Panc1 (cell line): ENCODE data around the gene NTM. TPM values are rescaled to one million over a fixed set of nuclear protein-coding genes. Genes with fewer than 3 reads are reported as not detected.

Experiments
- ATAC-seq: fragments of 200-7000 bp; cut with Tn5 transposase; 2 replicates; pipeline ENCODE4 v1.9.1; 2020; ENCODE audit warnings: mild to moderate bottlenecking, moderate library complexity
- BruUV-seq: library from RNA; stranded (reverse); fragments of 400-500 nt; replicated peaks from 2 replicates; lab custom pipeline; 2021; lab: Mats Ljungman, UMichigan
- CTCF ChIA-PET: fragments of 300-600 bp; sonication (Branson Sonifier 250); formaldehyde crosslinking; loops from one replicate; lab custom pipeline; 2022; ENCODE audit warnings: antibody characterized with exemption; lab: Charles Lee
- POLR2A ChIA-PET: fragments of 300-600 bp; sonication (Branson Sonifier 250); formaldehyde crosslinking; loops from one replicate; lab custom pipeline; 2022; ENCODE audit warnings: antibody characterized with exemption; lab: Charles Lee
- DNase-seq: peaks from one replicate; pipeline ENCODE4 v3.0.0-alpha.2; 2010; ENCODE audit warnings: low read depth, low spot score
- H3K27ac ChIP-seq: 2 replicates; pipeline ENCODE4 v1.5.1; 2011; ENCODE audit warnings: mild to moderate bottlenecking, low read length, inconsistent platforms
- H3K27me3 ChIP-seq: fragments of 200-500 bp; sonication (Bioruptor generic); 2 replicates; pipeline ENCODE4 v1.6.0; 2014; ENCODE audit warnings: low read length, inconsistent platforms; ENCODE audit not compliant: control insufficient read depth, insufficient read depth
- H3K36me3 ChIP-seq: fragments of 200-500 bp; sonication (Bioruptor generic); 2 replicates; pipeline ENCODE4 v1.5.1; 2014; ENCODE audit warnings: inconsistent platforms, mild to moderate bottlenecking, low read length, moderate library complexity; ENCODE audit not compliant: control insufficient read depth, insufficient read depth
- H3K4me1 ChIP-seq: 2 replicates; pipeline ENCODE4 v1.5.1; 2011; ENCODE audit warnings: inconsistent platforms, mild to moderate bottlenecking, low read length, moderate library complexity; ENCODE audit not compliant: control insufficient read depth, insufficient read depth
- H3K4me3 ChIP-seq, 2 experiments: 2 replicates each; pipeline ENCODE4 v1.5.1; 2011 to 2012; ENCODE audit warnings: low read depth in 2 of 2, low read length in 2 of 2, mild to moderate bottlenecking in 2 of 2, inconsistent platforms in 1 of 2, moderate library complexity in 1 of 2
- H3K9me3 ChIP-seq: fragments of 200-500 bp; sonication (Bioruptor generic); 2 replicates; pipeline ENCODE4 v1.5.1; 2014; ENCODE audit warnings: low read depth, mild to moderate bottlenecking, inconsistent platforms, low read length, moderate library complexity; ENCODE audit not compliant: control insufficient read depth, insufficient read depth
- CTCF ChIP-seq: fragments of 450-650 bp; IDR thresholded peaks from 2 replicates; pipeline ENCODE4 v1.5.1; 2017; ENCODE audit warnings: mild to moderate bottlenecking
- POLR2AphosphoS5 ChIP-seq: IDR thresholded peaks from 2 replicates; pipeline ENCODE4 v1.6.1; 2012; ENCODE audit warnings: mild to moderate bottlenecking, low read depth, low read length, moderate library complexity
- SIN3A ChIP-seq: IDR thresholded peaks from 2 replicates; pipeline ENCODE4 v1.6.1; 2012; ENCODE audit warnings: low read depth, mild to moderate bottlenecking, low read length, moderate library complexity, borderline replicate concordance; ENCODE audit not compliant: insufficient read depth
- TCF7L2 ChIP-seq: IDR thresholded peaks from 2 replicates; pipeline ENCODE4 v1.6.1; 2011; ENCODE audit warnings: mild to moderate bottlenecking, low read depth, low read length, inconsistent platforms
- in situ Hi-C: cut with HindIII; loops from 2 replicates; pipeline ENCODE4 v1.10.0; 2016; ENCODE audit warnings: low sequenced_read_pairs, low pct_unique_long_range_greater_than_20kb
- intact Hi-C: fragments of 100-400 bp; cut with micrococcal nuclease; formaldehyde crosslinking; loops from one replicate; pipeline ENCODE4 v1.10.0; 2022; ENCODE audit not compliant: unreplicated experiment
- total RNA-seq: library from RNA; stranded (reverse); gene quantifications from one replicate; pipeline ENCODE4 v1.2.1, GENCODE V29; 2021; ENCODE audit not compliant: unreplicated experiment
- TF ChIP-seq, protein P1 (sequence below), 2 experiments: IDR thresholded peaks; 2 replicates each; pipeline ENCODE4 v1.6.1; 2011 to 2012; ENCODE audit warnings: low read depth in 2 of 2, control low read depth in 1 of 2, low read length in 1 of 2, mild to moderate bottlenecking in 1 of 2, moderate library complexity in 1 of 2; ENCODE audit not compliant: insufficient read depth in 1 of 2

The NTM gene
- total RNA-seq, 1 experiment from 2014 or later = 0.10 TPM

- ATAC-seq (no peak), DNase-seq (no peak)
- Histone ChIP-seq H3K9me3 (no peaks in the 10 kb centered on the region), H3K27ac (no peak overlapping the region), H3K4me3 (no peak overlapping the region), H3K4me1 (no peaks in the 10 kb centered on the region), H3K27me3 (no peaks in the 10 kb centered on the region), H3K36me3 (no peaks in the 10 kb centered on the region)
- POLR2A ChIA-PET = no interaction called here
- CTCF ChIA-PET = no interaction called here
- intact Hi-C loops (no loop called here), in situ Hi-C loops (no loop called here)
- no peak for TF ChIP-seq SIN3A
- BruUV-seq = no TSS peak
Observed at GRCh38 chr11:132054822-132055221, 684.4 kb downstream of the NTM start.

- ChIA-PET CTCF (no interaction called here), POLR2A (no interaction called here)
- H3K4me1 ChIP-seq = no peaks in the 10 kb centered on the region
- H3K4me3 ChIP-seq = no peak overlapping the region
- no peaks in the 10 kb centered on the region for H3K9me3 ChIP-seq
- H3K36me3 ChIP-seq = no peaks in the 10 kb centered on the region
- in situ Hi-C loops (no loop called here), intact Hi-C loops (no loop called here)
- ATAC-seq (no peak), DNase-seq (no peak)
- no peaks in the 10 kb centered on the region for H3K27me3 ChIP-seq
- no peak for TF ChIP-seq TCF7L2
- TF ChIP-seq, protein P1, sequence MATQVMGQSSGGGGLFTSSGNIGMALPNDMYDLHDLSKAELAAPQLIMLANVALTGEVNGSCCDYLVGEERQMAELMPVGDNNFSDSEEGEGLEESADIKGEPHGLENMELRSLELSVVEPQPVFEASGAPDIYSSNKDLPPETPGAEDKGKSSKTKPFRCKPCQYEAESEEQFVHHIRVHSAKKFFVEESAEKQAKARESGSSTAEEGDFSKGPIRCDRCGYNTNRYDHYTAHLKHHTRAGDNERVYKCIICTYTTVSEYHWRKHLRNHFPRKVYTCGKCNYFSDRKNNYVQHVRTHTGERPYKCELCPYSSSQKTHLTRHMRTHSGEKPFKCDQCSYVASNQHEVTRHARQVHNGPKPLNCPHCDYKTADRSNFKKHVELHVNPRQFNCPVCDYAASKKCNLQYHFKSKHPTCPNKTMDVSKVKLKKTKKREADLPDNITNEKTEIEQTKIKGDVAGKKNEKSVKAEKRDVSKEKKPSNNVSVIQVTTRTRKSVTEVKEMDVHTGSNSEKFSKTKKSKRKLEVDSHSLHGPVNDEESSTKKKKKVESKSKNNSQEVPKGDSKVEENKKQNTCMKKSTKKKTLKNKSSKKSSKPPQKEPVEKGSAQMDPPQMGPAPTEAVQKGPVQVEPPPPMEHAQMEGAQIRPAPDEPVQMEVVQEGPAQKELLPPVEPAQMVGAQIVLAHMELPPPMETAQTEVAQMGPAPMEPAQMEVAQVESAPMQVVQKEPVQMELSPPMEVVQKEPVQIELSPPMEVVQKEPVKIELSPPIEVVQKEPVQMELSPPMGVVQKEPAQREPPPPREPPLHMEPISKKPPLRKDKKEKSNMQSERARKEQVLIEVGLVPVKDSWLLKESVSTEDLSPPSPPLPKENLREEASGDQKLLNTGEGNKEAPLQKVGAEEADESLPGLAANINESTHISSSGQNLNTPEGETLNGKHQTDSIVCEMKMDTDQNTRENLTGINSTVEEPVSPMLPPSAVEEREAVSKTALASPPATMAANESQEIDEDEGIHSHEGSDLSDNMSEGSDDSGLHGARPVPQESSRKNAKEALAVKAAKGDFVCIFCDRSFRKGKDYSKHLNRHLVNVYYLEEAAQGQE (IDR thresholded peaks at IDR 0.05; ENCODE audit: insufficient read depth in 1 of 2, low read depth in 2 of 2, low read length in 1 of 2) = no peak
- TF ChIP-seq POLR2AphosphoS5 = no peak
- TF ChIP-seq CTCF = no peak
- TF ChIP-seq SIN3A = no peak
- H3K27ac ChIP-seq = no peak overlapping the region
- BruUV-seq = no TSS peak
Observed at GRCh38 chr11:132055296-132055695, 684.9 kb downstream of the NTM start.

DNA sequence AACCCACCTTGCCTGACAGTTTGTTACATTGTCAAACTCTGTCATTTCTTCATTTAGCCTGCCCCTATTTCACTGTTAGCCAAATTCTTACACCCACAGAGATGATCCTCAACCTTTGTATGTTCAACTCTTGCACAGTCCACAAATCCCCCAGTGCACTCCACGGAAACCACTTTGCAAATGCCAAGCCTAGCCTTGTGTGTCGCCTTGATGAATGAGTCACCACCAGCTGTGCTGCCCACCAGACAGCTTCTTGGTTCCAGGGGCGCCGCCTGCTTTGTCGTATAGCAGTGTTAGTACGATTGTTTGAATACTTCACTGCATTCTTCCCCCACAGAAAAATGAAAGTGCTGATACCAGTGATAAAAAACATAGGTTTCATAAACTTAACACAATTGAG lies 686.3 kb downstream of the NTM start:
- H3K27ac ChIP-seq = no peak overlapping the region
- no peak overlapping the region for H3K4me3 ChIP-seq
- no peak for DNase-seq
- H3K4me1 ChIP-seq = no peaks in the 10 kb centered on the region
- no peaks in the 10 kb centered on the region for H3K9me3 ChIP-seq
- no peaks in the 10 kb centered on the region for H3K36me3 ChIP-seq
- BruUV-seq = no TSS peak
- TF ChIP-seq POLR2AphosphoS5 (no peak), CTCF (no peak), SIN3A (no peak), TCF7L2 (no peak)
- TF ChIP-seq, protein P1 (IDR thresholded peaks at IDR 0.05; ENCODE audit: insufficient read depth in 1 of 2, low read depth in 2 of 2, low read length in 1 of 2) = no peak
- H3K27me3 ChIP-seq = no peaks in the 10 kb centered on the region
- intact Hi-C loops (no loop called here), in situ Hi-C loops (no loop called here)
- ATAC-seq = no peak
- ChIA-PET POLR2A (no interaction called here), CTCF (no interaction called here)
